OCI-M1 (cell line): Measurements from ENCODE around the gene LTBP1.
"Not testable (repeated sequence)": the region's sequence is repeated elsewhere in the genome, so short reads cannot be mapped to it uniquely, and the experiment has no call there.

Source experiments
- DNase-seq: peaks from one replicate; lab custom pipeline; 2025; lab: John Stamatoyannopoulos, UW

LTBP1 gene

DNA sequence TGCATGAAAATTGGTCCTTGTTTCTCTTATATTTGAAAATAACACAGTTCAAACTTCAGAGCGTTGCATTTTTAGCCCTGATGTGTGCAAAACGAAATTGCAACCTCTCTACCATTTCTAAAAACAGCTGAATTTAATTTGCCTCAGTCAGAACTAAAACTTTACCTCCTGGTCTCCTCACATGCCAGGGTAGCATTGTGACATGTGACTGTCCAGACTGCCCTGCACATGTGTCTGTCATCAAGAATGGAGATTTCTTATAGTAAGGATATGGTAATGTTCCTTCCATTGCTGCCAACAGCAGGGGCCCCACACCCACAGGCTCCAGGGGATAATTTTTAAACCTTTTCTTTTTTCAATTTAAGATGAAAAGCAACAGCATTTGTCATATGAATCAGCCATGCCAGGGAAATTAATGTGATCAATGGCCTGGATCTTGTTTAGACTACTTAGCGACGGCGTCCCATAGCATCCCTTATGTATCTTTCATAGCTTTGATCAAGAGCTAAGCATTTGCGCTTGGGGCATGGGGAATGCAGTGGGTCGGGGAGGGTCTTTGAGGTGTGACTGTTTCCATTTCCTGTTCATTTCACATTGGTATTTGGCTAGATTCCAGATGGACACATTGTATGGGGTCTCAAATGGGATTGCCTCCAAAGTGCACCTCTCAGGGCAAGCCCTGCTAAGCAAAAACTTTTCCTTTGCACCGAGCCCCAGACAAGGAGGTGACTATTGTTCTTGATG lies 437.3 kb downstream of the LTBP1 start:
- DNase-seq: no peak

DNA sequence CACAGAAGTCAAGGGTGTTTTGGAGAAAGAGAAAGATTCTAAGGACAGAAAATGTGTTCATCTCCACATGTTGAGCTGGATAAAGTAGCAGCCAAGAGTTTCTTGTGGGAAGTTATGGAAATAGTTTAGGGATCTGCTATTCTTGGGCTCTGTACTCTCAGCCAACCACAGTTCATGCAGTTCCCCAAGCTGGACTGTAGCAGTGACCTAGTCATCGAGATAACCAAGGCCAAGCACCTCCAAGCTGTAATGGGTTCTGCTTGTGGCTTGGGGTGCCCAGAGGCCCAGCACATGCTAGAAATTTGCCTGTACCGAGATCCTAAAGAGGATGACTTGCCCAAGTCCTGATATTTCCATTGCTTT lies 437.8 kb downstream of the LTBP1 start:
- no peak for DNase-seq

DNA sequence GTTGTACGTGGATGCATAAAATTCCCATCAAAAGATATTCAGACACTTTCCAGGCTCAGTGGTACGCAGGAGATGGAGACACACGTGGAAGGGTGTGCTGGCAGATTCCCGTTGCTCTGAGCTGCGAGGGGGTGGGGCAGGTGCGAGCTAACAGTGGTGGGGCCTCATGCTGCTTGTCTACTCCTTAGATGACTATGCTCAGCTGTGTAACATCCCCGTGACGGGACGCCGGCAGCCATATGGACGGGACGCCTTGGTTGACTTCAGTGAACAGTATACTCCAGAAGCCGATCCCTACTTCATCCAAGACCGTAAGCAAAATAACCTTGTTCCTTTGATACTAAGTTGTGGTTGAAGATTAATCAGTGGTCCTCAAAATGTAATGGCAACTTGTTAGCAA lies 442.2 kb downstream of the LTBP1 start:
- DNase-seq: no peak

DNA sequence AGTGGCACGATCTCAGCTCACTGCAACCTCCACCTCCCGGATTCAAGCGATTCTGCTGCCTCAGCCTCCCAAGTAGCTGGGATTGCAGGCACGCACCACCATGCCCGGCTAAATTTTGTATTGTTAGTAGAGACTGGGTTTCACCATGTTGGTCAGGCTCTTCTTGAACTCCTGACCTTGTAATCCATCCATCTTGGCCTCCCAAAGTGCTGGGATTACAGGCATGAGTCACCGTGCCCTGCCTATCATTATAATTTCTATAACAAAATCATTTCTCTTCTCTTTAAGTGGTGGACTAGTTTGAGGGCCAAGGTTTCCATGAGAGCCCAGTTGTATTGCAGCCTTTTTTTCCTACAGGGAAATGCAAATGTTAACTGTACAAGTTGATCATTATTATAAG lies 442.9 kb downstream of the LTBP1 start:
- not testable (repeated sequence) for DNase-seq

DNA sequence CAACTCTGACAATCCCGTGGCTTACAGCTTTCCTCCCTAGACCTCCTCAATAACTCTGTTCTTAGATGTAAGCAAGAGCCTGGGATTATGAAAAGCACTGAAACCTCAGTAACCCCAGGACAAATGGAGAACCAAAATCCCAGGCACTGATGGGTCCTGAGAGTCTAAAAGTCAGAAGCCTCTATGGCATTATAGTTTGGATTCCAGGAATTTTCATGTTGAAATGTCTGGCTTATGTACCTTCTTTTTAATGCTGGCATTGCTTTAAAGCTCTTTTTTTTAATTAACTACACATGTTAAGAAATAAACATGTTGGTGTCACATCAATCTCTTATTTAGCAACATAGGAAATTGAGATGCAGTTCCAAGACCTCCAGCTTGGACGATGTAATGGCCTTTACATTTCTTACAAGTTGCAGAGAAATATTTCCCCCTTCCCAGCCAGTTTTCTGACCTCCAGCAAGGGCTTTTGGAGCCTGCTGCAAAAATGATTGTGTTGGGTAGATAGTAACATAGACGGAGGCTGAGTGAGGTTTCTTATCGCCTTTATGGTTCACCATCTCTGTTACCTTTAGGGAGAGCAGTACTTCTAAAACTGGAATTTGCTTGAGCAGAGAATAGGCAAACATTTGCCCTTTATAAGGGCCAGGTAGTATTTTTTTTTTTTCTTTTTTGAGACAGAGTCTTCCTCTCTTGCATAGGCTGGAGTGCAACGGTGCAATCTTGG lies 444.9 kb downstream of the LTBP1 start:
- peak; percentile 25 for DNase-seq

DNA sequence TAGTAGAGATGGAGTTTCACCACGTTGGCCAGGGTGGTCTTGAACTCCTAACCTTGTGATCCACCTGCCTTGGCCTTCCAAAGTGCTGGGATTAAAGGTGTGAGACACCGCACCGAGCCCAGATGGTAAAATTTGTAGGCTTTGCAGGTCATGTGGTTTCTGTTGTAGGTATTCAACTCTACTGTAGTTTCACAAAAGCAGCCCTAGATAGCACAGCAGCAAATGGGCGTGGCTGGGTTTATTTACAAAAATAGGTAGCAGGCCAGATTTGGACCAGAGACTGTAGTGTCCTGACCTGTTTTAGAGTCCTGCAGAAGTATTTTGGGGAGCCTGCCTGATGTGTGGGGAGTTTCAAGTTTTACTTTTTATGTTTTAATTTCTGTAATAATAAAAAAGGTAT lies 445.6 kb downstream of the LTBP1 start:
- DNase-seq: no peak

DNA sequence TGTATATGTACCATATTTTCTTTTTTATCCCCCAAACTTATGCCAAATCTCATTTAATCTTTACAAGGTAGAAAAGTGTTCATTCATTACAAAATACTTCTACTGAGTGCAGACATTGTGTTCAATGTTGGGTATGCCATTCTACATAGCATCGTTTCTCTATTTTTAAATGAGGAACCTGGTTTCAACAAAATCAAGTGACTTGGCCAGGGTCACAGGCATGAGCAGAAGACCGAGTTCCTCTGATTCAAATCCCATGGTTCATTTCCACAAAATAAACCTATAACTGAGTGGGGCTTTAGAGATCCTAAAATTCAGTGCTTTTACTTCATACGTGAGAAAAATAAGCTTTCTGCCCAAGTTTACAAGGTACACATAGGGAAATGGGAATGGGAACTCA lies 448.3 kb downstream of the LTBP1 start:
- no peak for DNase-seq

DNA sequence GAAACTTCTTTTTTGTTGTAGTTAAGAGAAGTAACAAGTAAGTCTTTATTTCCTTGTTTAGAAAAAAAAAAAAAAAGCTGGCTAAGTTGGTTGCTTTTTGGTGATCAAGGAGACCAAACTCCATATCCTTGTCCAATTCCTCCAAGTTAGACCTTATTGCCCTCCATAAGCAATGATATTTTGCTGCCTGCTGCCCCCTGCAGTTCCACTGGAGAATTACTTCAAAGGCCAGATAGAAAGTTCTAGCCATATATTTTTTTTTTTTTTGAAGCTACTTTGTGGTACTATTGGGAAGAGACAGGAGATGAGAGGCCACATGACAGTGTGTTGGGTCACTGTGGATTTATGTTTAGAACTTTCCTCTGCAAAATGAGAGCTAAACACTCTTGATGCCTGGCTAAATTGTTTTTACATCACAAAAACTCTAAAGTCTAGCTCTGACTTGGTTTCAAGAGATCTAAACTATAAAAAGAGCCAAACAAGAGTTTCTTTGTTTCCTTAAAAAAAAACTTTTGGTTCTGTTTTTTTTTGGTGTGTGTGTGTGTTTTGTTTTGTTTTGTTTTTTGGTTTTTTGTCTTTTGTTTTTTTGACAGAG lies 449.0 kb downstream of the LTBP1 start:
- DNase-seq: peak; percentile 69

DNA sequence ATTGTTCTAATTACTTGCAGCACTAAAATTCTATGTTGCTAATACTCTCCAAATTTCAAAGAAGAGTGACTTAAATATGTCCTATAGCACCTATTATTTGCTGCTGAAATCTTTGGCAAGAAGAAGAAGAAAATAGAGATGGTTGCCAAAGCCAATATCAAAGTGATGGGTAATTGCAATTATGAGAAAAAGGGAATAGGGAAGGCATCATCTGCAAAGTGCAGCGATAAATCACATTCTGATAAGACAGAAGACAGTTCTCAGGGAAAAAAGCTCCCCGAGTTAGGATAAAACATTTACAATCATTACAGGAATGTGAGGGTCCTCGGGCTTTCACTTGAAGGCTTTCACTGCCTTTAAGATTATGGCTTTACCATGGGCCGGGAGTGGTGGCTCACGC lies 457.6 kb downstream of the LTBP1 start:
- DNase-seq: no peak

DNA sequence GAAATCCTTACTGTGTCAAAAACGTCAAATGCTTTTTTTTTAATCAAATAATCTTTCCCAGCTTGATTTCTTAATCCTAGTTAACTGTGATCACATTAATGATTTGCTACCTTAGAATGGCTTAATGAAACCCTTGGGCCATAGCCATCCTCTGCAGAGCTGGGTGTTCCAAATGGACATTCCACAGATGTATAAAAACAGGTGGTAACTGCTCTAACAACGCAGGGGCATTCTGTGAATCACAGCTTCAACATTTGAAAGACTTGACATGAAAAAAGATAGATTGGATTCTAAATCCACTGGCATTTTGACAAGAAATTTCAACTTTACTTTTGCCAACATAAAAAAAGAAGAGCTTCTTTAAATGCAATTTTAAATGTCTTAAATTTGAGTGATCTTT lies 459.9 kb downstream of the LTBP1 start:
- DNase-seq: no peak

DNA sequence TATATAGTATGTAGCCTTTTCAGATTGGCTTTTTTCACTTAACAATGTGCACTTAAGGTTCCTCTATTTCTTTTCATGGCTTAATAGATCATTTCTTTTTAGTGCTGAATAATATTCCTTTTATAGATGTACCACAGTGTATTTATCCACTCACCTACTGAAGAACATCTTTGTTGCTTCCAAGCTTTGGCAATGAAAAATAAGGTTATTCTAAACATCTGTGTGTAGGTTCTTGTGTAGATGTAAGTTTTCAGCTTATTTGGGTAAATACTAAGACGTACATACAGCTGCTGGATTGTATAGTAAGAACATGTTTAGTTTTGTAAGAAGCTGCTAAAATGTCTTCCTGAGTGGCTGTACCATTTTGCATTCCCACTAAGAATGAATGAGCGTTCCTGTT lies 461.4 kb downstream of the LTBP1 start:
- no peak for DNase-seq

DNA sequence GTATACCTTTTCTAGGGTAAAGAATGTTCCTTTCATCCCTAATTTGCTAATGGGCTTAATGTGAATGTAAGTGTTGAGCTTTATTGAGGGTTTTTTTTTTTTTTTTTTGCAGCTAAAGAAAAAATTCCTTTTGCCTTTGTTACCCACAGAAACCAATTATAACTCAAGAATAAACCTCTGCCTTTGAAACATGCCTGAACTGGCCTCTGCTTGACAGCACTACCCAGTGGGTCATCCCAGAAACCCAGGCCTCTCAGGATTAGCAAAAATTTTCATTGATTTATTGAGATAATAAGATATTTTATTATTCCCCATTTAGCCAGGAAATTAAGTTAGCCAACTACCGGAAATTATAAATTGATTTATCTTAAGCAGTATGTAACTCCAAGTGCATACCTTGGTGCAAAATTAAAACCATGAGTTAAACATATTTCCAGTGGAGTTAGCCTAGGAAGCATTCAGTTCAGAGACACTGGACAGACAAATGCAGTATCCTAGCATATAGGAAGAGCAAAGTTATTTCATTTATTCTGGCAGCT lies 462.7 kb downstream of the LTBP1 start:
- no peak for DNase-seq

DNA sequence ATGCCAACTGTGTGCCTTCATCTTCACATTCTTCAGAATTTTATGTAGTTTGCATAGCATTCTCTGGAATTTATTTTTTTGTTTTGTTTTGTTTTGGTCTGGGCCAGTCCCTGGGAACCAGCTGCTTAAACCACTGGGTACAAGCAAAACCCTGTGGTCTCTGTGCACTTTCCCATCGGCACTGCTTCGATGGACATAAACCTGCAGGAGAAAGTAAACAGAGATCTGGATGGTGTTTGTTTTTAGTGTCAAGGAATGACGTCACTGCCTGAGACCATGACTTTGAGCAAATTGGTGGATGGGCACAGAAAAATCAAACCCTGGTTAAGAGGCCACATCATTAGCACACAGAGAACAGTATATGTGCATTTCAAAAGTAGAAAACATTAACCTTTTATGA lies 465.0 kb downstream of the LTBP1 start:
- DNase-seq: no peak

DNA sequence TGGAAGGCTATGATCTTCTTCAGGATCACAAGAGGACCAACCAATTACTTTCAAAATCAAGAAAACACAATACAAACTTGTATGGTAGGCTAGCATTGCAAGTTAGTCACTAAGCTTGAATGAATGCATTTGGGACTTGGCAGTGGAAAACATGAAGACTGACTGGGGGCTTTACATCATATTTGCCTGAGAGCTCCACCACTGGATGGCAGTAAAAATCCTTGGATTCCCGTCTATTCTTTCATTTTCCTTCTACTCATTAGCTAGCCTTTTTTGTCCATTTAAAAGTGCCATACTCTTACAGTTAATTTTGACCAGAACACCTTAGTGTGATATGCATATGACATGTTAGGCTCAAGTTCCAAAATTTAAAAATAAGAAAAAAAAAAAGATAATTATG lies 466.2 kb downstream of the LTBP1 start:
- peak; percentile 62 for DNase-seq

DNA sequence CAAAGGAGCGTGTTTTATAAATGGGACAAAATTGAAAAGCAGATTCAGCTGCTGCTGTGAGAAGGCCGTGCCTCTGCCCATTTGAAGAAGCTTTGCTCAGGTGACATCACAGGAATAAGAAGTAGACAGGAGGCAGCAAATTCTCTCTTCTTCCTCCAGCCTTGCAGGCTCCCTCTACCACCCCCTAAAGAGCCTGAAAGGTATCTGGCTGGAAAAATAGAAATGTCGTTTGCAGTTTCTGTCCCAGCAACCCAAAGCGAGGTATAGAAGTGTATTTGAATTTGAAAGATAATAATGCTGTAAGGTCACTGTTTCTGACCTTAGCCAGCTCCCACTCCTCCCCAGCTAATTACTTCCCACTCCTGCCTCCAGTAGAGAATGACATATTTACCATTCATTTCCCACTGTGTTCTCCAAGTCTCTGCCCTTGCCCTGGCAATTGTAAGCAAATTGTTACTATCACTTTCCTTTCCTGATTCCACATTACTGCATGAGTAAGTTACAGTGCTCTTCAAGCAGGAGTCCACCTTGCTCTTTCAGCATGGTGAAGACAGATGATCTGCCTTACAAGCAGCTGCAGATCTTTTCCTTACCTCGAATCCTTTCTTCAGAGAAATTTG lies 472.9 kb downstream of the LTBP1 start:
- DNase-seq: peak; percentile 46

DNA sequence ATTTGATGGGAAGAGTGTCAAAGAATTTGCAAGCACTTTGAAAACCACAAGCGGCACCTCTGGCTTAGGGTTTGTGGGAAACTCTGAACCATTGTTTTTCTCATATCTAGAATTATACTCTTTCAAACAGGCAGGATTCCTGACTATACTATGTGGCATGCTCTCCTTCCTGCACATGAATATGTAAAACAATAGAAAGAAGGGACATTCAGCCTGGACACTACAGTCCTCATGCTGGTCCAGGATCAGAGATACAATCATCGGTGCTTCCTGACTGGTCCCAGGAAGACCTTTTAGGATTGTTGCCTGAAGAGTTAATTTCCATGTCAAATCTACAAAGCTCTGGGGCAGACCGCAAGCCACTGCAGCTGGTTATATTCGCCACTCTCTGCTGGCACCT lies 474.0 kb downstream of the LTBP1 start:
- DNase-seq: no peak

DNA sequence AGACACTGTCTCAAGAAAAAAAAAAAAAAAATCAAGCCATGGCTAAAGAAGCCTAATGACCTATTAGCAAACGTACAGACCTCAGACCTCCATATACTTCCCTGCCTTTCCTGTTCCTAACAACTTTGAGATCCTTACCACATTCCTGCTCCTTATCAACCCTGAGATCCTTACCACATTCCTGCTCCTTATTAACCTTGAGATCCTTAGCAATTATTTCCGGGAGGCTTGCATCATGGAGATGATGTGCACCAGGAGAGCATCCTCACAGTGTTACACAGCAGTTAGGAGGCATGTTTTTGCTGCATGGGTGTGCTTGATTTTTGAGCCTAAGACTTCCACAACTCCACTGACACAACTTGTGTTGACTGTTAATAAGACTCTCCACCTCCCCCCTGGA lies 475.1 kb downstream of the LTBP1 start:
- DNase-seq: no peak

DNA sequence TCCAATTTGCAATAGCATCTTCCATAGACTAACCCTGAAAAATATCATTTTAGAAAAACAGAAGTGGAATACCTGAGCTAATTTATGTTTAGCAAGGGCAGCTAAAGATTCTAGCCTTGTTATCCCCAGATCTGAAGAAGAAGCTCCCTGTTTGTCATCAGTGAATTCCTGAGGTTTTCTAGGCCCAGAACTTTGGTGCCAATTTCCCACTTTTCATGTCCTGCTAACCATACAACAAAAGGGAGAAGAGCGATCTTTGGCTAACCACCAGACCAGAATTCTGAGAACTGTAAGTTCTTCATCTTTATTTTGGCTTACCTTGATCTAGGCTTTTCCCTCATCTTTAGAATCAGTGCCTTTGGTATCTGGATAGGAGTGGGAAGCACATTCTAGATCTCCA lies 478.4 kb downstream of the LTBP1 start:
- no peak for DNase-seq

DNA sequence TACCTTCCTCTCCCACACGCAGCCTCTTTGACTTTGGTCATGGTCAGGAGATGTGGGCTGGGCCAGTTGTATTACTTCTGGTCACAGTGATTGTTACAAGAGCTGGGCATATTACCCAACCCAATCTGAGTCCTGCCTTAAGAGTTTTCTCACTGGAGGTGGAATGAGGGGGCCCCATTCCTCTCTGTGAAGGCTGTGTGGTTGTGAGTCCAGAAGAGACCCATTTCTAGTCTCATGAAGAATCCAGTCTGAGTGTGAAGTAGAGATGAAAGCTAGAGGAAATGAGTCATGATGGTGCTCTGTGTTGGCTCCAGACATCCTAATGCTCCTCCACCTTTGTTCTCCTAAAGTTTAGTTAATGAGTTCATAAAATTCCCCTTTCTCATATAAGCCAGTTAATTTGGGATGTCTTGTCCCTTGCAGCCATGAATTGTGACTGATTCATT lies 478.9 kb downstream of the LTBP1 start:
- DNase-seq: no peak

DNA sequence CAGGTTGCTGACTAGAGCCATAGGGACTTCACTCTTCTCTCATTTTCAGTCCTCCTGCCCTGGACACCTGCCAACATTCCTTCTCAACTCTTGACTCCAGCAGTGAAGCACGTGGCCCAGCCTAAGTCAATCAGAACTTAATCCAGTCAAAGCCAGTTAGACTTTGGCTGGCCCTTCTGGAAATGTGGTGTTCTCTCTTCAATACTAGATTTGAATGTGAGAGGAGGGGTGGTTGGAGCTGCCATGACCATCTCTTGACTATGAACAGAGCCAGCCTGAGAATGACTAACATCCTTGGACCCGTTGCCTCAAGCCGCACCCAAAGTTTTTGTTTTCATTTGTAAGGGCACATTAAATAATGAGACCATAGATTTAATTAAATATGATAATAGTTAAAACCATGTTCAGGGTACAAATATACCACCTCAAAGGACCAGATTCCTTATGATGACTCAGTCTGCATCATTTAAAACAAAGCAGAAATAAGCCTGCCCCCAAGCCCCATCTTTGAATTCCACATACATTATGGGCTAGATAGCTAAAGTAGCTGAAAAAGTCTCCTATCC lies 480.0 kb downstream of the LTBP1 start:
- no peak for DNase-seq

DNA sequence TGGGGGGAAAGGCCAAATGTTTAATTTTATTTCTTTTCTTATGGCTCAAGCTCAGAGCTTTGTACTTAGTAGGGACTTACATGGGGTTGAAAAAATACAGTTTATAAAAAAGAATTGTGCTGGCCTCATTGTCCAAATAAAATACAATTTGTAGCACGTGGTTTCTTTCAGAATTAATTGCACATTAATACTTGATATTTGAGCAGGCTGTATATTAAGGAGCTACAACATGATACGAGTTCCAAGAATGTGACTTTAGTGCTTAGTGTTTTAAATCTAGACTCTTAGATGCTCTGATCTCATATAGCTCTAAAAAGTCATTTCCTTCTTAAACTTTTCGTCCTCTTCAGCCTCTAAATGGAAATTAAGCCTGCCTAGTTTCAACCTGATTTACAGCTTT lies 483.3 kb downstream of the LTBP1 start:
- no peak for DNase-seq

DNA sequence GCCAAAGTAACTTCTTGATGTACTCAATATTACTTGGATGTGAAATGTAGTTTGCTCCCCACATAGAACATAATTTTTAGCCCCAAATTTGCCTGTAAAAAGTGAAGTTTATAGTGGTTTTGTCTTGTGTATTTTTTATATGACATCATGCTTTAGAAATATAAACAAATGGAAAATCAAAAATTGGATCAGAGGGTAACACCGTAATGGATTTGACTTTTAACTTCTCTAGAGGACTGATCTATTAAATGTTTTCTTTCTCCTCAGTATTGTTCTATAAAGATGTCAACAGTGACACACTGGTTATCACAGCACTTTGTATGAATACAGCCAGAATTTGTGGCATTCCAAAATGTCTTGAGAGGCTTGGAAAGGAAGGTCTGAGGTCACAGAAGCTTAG lies 484.1 kb downstream of the LTBP1 start:
- DNase-seq: no peak
